Occipital lobe (tissue), 2 donors: ENCODE measurements around the gene MVP. TPM values are rescaled to one million over a fixed set of nuclear protein-coding genes. Genes with fewer than 3 reads are reported as not detected.
"Not testable (repeated sequence)": the region's sequence is repeated elsewhere in the genome, so short reads cannot be mapped to it uniquely, and the experiment has no call there.

Source experiments
- DNase-seq: peaks from one replicate; lab custom pipeline; 2025; lab: John Stamatoyannopoulos, UW
- total RNA-seq: library from RNA; depleted of rRNA; stranded (reverse); fragments of >200 nt; gene quantifications from one replicate; pipeline ENCODE4 v1.2.3, GENCODE V29; 2014

Gene MVP
- total RNA-seq, 1 donor from 2014 or later, result 6.1 TPM

DNA sequence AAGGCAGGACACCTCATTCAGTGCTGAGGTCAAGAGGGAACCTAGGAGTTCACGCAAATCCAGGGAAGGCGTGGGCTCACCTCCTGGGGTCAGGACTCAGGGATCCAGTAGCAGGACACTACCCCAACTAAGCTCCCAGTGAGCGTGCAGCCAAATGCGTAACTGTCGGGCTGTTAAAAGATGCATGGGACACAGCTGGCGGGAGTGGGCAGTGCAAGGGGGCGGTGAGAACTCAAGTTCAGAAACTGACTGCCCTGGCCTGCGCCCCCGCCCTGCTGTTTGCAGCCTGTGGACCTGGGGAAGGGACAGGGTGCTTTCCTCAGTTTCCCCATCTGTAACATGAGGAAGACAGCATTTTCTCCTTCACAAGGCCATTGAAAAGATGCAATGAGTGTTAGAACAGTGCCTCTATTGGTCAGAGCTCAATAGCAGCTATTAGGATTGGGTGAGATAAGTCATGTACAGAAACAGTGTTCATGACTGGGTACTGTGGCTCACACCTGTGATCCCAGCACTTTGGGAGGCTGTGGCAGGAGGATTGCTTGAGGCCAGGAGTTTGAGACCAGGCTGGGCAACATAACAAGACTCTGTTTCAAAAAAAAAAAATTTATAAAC is 22.6 kb downstream of the MVP start:
- no peak for DNase-seq

DNA sequence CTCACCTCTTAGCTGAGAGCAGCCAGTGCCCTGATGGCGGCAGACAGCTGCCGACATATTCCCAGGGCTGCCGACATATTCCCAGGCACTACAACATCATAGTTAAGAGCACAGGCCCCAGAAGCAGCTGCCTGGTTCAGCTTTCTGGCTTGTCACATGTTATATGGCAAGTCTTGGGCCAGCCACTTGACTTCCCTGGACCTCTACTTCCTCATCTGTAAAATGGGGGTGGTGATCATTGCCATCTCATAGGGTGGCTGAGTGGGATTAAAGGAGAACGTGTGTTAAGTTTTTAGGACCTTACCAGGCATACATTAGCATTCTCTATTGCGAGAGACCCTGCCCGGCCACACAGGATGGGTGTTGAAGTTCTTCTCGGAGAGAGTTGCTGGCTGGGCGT is 23.7 kb downstream of the MVP start:
- no peak for DNase-seq

DNA sequence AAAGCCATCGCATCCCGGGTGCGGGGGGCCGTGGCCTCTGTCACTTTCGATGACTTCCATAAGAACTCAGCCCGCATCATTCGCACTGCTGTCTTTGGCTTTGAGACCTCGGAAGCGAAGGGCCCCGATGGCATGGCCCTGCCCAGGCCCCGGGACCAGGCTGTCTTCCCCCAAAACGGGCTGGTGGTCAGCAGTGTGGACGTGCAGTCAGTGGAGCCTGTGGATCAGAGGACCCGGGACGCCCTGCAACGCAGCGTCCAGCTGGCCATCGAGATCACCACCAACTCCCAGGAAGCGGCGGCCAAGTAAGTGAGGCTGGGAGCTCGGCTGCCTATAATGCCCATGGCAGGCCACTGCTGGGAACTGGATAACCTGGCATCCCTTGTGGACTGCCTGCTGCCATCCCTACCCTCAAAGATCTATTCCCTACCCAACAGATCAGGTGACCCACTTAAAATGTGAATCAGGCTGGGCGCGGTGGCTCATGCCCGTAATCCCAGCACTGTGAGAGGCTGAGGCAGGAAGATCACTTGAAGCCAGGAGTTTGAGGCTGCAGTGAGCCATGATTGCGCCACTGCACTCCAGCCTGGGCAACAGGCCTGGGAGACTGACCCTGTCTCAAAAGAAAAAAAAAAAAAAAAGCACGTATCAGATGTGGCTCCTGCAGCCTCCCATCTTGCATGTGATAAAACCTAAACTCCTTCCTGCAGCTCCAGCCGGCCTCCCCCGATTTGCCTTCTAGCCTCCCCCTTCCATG is 24.5 kb downstream of the MVP start:
- no peak for DNase-seq

DNA sequence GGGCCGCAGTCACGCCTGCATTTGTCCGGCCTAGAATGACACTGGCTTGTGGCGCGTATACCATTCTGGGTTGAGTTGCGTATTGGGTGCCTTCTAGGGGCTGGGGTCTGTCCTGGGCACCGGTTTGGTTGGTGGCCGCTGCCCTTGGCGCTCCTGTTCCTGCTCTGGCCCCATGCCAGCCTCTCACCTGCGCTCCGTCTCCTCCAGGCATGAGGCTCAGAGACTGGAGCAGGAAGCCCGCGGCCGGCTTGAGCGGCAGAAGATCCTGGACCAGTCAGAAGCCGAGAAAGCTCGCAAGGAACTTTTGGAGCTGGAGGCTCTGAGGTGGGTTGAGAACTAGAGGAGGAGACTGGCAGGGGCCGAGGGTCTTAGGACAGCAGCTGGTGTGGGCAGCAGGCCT is 25.4 kb downstream of the MVP start:
- no peak for DNase-seq

DNA sequence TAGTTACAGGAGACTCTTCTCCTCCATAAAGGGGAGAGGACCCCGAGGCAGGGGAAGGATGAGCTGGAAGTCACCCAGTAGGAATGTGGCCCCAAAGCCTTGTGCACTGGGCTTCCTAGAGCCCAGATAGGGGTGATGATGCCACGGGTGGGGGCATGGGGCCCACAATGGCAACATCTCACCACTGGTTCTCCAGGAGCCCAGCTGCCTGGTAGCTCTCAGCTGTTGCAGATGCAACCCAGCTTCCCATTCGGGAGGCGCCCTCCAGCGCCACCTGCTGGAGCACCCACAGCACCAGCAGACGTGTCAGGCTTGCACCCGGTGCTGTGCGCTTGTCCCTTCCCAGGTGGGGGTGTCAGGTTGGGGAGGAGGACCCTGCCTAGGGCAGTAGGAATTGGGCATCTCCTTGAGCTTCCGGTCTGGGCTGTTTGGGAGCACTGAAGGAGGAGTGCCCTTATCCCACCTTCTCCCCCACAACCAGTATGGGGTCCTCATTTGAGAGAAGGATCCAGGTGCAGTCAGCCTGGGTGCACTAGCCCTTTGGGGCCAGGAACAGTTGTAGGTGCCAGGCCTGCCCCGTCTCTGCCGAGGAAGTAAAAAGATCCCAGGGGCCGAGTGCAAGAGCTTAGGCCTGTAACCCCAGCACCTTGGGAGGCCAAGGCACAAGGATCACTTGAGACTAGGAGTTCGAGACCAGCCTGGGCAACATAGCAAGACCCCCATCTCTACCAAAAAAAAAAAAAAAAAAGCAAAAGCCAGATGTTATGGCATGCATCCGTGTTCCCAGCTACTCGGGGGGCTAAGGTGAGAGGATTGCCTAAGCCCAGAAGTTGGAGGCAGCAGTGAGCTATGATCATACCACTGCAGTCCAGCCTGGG is 28.4 kb downstream of the MVP start:
- peak; percentile 54 for DNase-seq

DNA sequence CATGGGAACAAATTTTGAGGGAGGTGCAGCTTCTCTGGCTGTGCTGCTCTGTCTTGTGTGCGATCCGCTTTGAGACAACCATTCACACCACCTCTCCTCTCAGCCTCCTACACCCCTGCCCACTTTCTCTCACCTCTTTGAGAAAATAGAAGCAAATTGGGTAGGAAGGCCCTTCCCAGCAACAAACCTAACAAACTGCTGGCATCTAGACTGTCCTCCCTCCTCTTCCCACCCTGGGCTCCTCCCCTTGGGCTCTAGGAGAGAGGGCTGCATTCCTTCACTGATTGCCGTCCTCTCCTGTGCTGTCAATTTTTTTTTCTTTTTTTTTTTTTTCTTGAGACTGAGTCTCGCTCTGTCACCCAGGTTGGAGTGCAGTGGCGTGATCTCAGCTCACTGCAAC is 29.2 kb downstream of the MVP start:
- DNase-seq, result peak; percentile 14

DNA sequence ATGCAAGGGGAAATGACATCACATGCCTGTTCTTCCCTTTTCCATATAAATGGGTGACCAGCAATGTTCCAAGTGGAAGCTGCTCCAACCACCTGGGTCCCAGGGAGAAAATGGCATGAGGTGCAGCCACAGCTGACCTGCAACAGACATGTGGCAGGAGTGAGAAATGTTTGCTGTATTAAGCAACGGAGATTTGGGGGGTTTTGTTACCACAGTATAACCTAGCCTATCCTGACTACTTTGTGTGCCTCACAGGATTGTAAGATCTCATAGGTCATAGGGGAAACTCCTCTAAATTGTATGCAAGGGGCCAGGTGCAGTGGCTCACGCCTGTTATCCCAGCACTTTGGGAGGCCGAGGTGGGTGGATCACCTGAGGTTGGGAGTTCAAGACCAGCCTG is 30.7 kb downstream of the MVP start:
- no peak for DNase-seq

DNA sequence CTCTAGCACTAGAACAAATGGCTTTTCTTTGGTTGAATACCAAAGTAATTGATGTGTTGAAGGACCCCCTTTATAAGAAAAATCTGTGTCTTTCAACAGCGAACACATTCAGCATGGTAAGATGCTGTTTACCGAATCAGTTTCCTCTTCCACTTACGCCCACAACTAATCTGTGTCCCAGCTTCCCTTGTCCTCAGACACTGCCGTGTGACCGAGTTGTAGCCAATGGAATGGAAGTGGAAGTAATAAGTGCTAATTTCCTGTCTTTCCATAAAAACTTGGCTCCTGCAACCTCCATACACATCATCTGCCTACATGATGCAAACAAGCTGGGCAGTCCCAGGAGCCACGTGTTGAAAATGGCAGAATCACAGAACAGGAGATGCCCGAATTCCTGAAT is 32.4 kb downstream of the MVP start:
- no peak for DNase-seq

DNA sequence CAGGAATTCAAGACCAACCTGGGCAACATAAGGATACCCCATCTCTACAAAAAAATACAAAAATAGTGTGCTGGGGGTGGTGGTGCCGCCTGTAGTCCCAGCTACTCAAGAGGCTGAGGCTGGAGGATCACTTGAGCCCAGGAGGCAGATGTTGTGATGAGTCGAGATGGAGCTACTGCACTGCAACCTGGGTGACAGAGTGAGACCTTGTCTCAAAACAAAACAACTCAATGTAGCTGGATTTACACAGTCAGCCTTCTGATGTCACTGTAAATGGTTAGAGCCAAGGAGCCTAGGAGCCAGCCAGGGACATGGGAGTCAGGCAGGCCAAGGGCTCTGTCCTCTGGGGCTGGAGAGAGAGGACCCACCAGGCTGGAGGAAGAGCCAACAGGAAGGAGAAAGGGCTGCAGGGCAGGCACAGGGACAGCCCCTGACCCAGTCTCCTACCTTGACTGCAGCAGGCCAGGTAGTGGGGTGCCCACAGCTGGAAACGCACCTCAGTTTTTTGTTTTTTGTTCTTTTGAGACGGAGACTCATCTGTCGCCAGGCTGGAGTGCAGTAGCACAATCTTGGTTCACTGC is 34.3 kb downstream of the MVP start:
- no peak for DNase-seq

DNA sequence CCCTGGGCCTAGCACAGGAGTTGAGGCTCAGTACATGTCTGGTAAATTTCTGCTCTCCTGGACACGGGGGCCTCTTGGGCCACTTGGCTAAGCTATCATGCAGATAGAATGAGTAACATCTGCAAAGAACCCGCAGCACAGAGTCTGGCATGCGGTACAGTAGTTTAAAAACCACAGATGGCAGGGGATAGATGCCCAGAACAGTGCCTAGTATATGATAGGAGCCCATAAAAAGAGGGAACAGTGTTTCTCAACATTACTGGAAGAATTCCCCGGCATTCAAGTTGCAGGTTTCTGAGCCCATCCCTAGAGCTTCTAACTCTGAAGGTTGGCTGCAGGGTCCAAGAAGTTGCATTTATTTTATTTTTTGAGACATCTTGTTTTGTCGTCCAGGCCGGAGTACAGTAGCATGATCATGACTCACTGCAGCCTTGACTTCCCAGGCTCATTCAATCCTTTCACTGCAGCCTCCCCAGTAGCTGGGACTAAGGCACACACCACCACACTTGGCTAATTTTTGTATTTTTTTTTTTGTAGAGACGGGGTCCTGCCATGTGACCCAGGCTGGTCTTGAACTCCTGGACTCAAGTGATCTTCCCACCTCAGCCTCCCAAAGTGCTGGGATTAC is 37.0 kb downstream of the MVP start:
- no peak for DNase-seq

DNA sequence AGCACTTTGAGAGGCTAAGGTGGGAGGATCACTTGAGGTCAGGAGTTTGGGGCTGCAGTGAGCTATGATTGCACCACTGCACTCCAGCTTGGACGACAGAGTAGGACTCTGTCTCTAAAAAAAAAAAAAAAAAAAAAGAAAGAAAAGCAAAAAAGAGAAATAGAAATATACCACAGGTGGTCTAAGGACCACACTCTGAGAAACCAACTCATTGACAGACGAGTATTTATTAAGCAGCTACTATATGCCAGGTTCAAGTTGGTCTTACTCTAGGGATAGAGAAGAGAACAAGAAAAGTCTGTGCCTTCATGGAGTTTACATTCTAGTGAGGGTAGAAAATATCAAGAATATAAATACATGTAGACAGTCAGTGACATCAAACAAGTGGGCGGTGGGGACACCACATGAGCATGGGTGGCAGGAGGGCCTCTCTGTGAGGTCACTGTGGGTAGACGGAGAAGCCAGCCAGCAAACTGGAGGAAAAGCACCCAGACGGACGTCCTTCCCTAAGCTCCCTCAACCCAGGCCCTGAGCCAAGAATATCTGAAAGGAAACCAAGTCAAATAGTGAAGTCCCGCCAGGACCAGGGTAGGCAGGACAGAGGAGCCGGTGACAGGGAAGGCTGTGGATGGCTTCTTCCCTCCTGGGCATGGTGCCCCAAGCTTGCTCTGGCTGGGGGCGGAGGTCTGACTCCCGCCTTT is 38.0 kb downstream of the MVP start:
- no peak for DNase-seq

DNA sequence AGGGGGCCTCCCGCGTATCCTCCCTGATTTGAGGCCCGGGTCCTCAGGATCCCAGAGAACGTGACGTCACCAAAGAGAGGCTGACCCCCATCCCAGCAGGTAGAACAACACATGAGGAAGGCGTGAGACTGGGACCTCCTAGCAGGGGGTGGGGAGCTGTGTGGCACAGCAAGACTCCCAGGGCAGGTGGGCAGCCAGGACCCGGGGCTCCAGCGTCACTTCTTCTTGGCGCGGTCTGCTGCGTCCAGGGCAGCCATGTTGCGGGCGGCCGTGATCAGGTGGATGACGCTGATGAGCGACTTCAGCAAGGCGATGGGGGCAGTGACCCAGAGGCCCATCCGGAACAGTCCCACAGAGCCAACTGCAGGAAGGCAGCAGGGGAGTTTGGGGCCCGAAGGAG is 38.7 kb downstream of the MVP start:
- DNase-seq, result no peak

DNA sequence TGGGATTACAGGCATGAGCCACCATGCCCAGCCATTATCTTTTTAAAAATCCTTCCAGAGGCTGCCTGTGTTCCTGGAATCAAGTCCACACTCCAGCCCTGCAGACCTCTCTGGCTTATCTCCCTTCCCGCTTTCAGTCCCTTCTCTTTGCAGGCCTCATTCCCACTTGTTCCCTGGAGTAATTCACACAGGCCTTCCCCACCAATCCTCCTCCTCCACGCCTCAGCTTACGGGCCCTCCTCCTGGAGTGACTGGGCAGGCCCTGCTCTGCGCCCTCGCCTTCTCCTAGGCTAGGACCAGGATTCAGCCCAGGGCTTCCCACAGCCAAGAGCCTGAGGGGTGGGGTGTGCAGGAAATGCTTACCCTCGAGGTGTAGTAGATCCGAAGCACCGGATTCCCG is 40.0 kb downstream of the MVP start:
- DNase-seq, result no peak

DNA sequence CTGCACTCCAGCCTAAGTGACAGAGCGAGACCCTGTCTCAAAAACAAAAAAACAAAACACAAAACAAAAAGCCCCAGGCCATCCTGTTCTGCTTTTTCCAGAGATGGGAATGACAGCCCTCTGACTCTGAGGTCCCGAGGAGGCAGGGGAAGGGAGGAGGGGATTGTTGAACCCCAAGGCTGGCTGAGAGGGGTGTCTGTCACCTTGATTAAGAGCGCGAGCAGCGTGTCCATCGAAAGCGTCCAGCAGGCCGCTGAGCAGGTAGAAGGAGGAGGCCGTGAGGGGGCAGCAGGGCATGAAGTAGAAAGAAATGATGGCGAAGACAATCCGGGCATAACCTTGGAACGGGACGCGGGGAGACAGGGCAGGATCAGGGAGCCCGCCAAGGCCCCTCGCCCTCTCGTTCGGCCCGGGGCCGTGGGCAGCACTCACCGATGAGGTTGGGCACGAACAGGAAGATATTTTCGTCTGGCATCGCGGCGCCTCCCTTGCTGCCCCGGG is 42.2 kb downstream of the MVP start:
- DNase-seq, result no peak

DNA sequence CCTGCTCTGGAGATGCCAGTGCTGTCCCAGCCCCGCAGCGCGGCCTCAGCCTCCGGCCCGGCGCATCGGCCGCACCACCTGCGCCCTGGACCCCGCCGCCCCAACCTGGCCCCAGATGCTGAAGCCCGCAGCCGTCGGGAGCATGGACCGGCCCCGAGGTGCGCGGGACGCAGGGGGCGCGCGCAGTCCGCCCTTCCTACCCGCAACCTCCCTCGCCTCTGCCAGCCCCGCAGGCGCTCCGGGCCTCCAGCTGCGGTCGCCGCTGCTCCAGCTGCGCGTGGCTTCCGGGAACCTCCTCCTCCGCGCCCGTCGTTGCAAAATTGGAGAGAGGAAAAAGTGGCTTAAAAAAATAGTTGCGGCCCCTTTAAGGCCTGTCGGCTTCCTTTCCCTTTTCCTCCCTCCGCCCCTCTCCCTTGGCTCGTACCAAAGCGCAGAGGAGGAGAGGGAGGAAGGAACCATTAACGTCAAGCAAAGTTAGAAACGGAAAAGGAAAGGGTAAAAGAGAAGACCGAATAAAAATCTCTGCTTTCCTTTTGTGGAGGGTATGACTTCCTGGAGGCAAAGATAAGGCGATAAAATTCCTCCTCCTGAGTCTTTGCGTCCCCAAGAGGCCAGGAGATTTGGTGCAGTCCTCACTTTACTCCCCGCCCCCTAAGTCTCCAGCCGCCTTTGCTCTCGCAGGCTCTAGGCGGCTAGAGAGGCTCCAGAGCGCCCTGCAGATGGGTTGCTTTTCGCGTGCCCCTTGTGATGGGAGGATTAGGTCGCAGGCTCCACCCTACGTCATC is 42.8 kb downstream of the MVP start, which contains the start of gene CDIPT:
TSS of gene CDIPT (minus strand) at position 343 of the 785 bp plus-strand sequence. CDS start 369 bp downstream, outside the sequence.
- peak; percentile 92 for DNase-seq

DNA sequence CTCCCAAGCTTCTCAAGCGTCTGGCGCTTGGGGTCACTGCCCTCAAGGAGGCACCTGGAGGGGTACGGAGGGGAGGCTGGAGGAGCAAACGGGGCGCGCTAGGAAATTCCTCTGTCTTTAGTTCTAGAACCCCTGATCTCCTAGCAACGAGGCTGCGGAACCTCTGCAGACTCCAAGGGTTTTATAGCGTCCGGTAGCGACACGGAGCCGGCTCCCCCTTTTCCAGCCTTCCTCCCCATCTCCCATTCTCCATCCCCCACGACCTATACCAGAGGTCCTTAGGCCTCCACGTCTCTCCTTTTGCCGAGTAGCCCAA is 43.4 kb downstream of the MVP start:
- no peak for DNase-seq

DNA sequence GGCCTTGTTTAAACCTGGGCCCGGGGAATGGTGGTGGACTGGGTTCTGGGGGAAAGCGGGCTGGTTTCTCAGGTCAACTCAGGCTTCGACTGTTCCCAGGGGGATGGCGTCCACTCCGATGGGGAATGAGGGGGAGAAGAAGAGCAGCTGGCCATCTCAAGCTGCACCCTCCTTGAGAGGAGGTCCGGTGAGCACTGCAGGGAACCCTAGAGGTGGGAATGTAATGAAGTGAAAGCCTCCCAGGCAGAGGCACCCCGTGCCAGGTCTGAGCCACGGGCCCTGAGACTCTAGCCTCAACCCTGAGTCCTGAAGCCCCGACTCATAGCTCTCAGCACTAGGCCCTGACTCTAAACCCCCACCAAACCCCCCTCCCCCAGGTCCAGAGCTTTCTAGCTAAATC is 43.9 kb downstream of the MVP start:
- DNase-seq, result no peak

DNA sequence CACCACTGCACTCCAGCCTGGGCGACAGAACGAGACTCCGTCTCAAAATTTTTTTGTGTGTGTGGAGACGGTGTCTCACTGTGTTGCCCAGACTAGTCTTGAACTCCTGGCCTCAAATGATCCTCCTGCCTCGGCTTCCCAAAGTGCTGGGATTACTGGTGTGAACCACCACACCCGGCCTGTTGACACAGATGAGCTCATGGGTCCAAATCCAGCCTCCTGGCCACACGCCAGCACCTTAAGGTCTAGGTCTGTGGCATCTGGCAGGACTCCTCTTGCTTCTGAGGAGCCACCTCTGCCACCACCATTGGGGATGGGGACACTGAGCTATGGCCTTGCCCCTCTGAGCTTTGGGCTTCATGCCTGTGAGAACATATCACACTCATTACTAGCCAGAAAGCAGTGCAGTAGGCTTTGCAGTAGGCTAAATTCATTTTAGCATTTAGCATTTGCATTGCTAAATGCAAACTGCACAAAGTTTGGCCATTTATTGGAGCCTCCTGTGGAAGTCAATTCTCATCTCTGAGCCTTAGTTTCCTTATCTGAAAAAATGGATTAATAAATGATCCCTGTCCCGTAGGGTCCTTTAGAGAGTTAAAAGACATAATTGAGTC is 48.2 kb downstream of the MVP start:
- no peak for DNase-seq

DNA sequence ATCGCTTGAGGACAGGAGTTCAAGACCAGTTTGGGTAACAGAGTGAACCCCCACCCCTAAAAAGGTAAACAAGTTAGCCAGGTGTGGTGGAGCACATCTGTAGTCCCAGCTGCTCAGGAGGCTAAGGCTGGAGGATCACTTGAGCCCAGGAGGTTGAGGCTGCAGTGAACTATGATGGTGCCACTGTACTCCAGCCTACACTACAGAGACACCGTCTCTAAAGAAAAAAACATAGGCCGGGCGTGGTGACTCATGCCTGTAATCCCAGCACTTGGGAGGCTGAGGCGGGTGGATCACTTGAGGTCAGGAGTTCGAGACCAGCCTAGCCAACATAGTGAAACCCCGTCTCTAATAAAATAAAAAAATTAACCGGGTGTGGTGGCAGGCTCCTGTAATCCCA is 48.8 kb downstream of the MVP start:
- not testable (repeated sequence) for DNase-seq
